ENCODE measurements around the gene RALGPS2. TPM values are rescaled to one million over a fixed set of nuclear protein-coding genes. Genes with fewer than 3 reads are reported as not detected.

RALGPS2 gene
- total RNA-seq, 1 experiment from 2014 or later, result 19.3 TPM

DNA sequence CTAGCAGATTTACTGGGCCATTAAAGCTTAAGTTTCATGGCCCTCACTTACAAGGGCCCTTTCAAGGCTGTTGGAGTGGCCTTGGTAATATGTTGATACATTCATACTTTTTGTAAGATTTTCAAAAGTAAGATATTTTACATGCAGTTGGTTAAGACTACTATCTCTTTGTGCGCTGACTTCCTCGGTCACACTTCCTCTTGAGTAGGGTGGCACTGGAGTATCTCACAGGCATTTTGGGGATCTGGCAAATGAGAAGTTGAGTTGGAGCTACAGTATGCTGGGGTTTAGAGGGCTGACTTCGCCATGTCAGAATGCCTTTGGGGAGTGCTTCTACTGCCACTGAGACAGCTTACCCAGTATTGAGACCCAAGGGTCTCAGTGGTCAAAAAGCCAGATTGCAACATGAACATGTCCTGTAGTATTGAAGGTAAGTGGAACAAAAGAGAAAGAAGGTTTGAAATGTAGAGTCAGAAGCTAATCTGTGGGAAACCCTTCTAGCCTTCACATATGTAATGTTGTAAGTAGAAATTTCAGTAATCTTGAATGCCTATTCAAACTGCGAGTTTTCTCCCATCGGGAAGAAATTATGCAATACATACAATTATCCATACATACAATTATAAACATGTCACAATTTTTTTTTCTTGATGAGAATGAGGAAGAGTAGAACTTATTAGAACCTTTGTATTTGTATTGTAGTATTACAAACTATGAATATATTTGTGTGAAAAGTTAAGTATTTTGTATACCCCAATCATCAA lies 32.3 kb upstream of the RALGPS2 start:
- H3K4me2 ChIP-seq (ENCODE audit: low read length), result no peak overlapping the region
- ChIA-PET POLR2A (ENCODE audit: unreplicated experiment) (no interaction called here), CTCF (no interaction called here)
- no TSS peak for BruUV-seq (replicated peaks)
- H3K9me2 ChIP-seq (replicated peaks; ENCODE audit: low read length), result no peaks in the 10 kb centered on the region
- no peak overlapping the region for H3K27ac ChIP-seq (ENCODE audit: low read length)
- H3F3A ChIP-seq (ENCODE audit: low read length, unreplicated experiment), result no peaks in the 10 kb centered on the region
- H3K79me2 ChIP-seq (ENCODE audit: low read length), result no peaks in the 10 kb centered on the region
- DNase-seq (no peak), ATAC-seq (no peak)
- H3K4me1 ChIP-seq (ENCODE audit: insufficient read depth, low read length), result no peaks in the 10 kb centered on the region
- TF ChIP-seq EZH2phosphoT487 (IDR thresholded peaks at IDR 0.05; ENCODE audit: borderline replicate concordance, low read length) (no peak), EZH2 (IDR thresholded peaks at IDR 0.05; ENCODE audit: low read length, unreplicated experiment) (no peak)
- TF ChIP-seq, protein P1, sequence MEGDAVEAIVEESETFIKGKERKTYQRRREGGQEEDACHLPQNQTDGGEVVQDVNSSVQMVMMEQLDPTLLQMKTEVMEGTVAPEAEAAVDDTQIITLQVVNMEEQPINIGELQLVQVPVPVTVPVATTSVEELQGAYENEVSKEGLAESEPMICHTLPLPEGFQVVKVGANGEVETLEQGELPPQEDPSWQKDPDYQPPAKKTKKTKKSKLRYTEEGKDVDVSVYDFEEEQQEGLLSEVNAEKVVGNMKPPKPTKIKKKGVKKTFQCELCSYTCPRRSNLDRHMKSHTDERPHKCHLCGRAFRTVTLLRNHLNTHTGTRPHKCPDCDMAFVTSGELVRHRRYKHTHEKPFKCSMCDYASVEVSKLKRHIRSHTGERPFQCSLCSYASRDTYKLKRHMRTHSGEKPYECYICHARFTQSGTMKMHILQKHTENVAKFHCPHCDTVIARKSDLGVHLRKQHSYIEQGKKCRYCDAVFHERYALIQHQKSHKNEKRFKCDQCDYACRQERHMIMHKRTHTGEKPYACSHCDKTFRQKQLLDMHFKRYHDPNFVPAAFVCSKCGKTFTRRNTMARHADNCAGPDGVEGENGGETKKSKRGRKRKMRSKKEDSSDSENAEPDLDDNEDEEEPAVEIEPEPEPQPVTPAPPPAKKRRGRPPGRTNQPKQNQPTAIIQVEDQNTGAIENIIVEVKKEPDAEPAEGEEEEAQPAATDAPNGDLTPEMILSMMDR (conservative IDR thresholded peaks at IDR 0.05; ENCODE audit: low read depth, low read length), result no peak
- intact Hi-C loops (cut with micrococcal nuclease), result no loop called here
- no peaks in the 10 kb centered on the region for H3K27me3 ChIP-seq (ENCODE audit: low read length)
- no peaks in the 10 kb centered on the region for H3K36me3 ChIP-seq (ENCODE audit: low read depth, low read length)
- no peak overlapping the region for H3K4me3 ChIP-seq (ENCODE audit: low read length)
- H4K20me1 ChIP-seq (ENCODE audit: low read length), result no peaks in the 10 kb centered on the region
- H3K9ac ChIP-seq (ENCODE audit: low read length), result no peak overlapping the region
- no peaks in the 10 kb centered on the region for H3K9me3 ChIP-seq (ENCODE audit: low read length)
- H2AFZ ChIP-seq (ENCODE audit: low read length), result no peak overlapping the region

GRCh38 chr1:178693366-178693765 lies 31.7 kb upstream of the RALGPS2 start:
- TF ChIP-seq EZH2 (IDR thresholded peaks at IDR 0.05; ENCODE audit: low read length, unreplicated experiment) (no peak), EZH2phosphoT487 (IDR thresholded peaks at IDR 0.05; ENCODE audit: borderline replicate concordance, low read length) (no peak)
- TF ChIP-seq, protein P1 (conservative IDR thresholded peaks at IDR 0.05; ENCODE audit: low read depth, low read length), result no peak
- Histone ChIP-seq H3K27ac (ENCODE audit: low read length) (no peak overlapping the region), H3F3A (ENCODE audit: low read length, unreplicated experiment) (no peaks in the 10 kb centered on the region), H3K27me3 (ENCODE audit: low read length) (no peaks in the 10 kb centered on the region), H2AFZ (ENCODE audit: low read length) (no peak overlapping the region), H3K36me3 (ENCODE audit: low read depth, low read length) (no peaks in the 10 kb centered on the region), H3K9ac (ENCODE audit: low read length) (no peak overlapping the region), H3K4me2 (ENCODE audit: low read length) (no peak overlapping the region), H3K4me3 (ENCODE audit: low read length) (no peak overlapping the region), H3K9me2 (replicated peaks; ENCODE audit: low read length) (no peaks in the 10 kb centered on the region), H3K9me3 (ENCODE audit: low read length) (no peaks in the 10 kb centered on the region), H4K20me1 (ENCODE audit: low read length) (no peaks in the 10 kb centered on the region), H3K79me2 (ENCODE audit: low read length) (no peaks in the 10 kb centered on the region), H3K4me1 (ENCODE audit: insufficient read depth, low read length) (no peaks in the 10 kb centered on the region)
- intact Hi-C loops (cut with micrococcal nuclease), result no loop called here
- no peak for ATAC-seq
- BruUV-seq (replicated peaks), result no TSS peak
- no peak for DNase-seq
- POLR2A ChIA-PET (ENCODE audit: unreplicated experiment), result no interaction called here
- CTCF ChIA-PET, result no interaction called here

DNA sequence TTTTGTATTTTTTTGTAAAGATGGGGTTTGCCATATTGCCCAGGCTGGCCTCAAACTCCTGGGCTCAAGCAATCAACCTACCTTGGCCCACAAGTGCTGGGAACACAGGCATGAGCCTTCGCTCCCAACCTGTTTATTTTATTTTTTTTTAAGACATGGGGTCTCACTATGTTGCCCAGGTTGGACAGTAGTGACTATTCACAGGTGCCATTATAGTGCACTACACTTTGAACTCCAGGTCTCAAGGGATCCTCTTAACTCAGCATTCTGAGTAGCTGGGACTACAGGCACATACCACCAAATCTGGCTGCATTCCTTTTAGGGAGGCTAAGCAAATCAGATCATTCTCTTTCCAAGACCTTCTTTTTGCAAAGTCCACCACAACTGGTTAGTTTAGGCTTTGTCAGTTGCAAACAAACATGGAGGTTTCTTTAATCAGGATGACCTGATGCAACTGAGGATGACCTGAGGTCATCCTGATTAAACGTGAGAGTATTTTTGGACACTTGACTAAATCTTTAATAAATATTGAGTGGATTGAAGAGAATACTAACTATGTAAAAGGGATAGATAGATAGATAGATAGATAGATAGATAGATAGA lies 30.0 kb upstream of the RALGPS2 start:
- DNase-seq (no peak), ATAC-seq (no peak)
- Histone ChIP-seq H3K27me3 (ENCODE audit: low read length) (no peaks in the 10 kb centered on the region), H3K4me2 (ENCODE audit: low read length) (no peak overlapping the region), H3K27ac (ENCODE audit: low read length) (no peak overlapping the region), H3K4me1 (ENCODE audit: insufficient read depth, low read length) (no peaks in the 10 kb centered on the region), H4K20me1 (ENCODE audit: low read length) (no peaks in the 10 kb centered on the region), H3K9ac (ENCODE audit: low read length) (no peak overlapping the region), H2AFZ (ENCODE audit: low read length) (no peak overlapping the region), H3K9me3 (ENCODE audit: low read length) (no peaks in the 10 kb centered on the region), H3K9me2 (replicated peaks; ENCODE audit: low read length) (no peaks in the 10 kb centered on the region), H3F3A (ENCODE audit: low read length, unreplicated experiment) (no peaks in the 10 kb centered on the region), H3K79me2 (ENCODE audit: low read length) (no peaks in the 10 kb centered on the region), H3K36me3 (ENCODE audit: low read depth, low read length) (no peaks in the 10 kb centered on the region), H3K4me3 (ENCODE audit: low read length) (no peak overlapping the region)
- TF ChIP-seq, protein P1 (conservative IDR thresholded peaks at IDR 0.05; ENCODE audit: low read depth, low read length), result no peak
- TF ChIP-seq EZH2 (IDR thresholded peaks at IDR 0.05; ENCODE audit: low read length, unreplicated experiment) (no peak), EZH2phosphoT487 (IDR thresholded peaks at IDR 0.05; ENCODE audit: borderline replicate concordance, low read length) (no peak)
- CTCF ChIA-PET, result no interaction called here
- intact Hi-C loops (cut with micrococcal nuclease), result no loop called here
- POLR2A ChIA-PET (ENCODE audit: unreplicated experiment), result no interaction called here
- BruUV-seq (replicated peaks), result no TSS peak

All from PC-3 (cell line).